Inflammatory macrophage (primary cell): ENCODE data around the gene OTOP3.
"Not testable (repeated sequence)": the region's sequence is repeated elsewhere in the genome, so short reads cannot be mapped to it uniquely, and the experiment has no call there.

ENCODE experiments used
- DNase-seq, 2 donors: peaks; one replicate each; pipeline ENCODE4 v3.0.0-alpha.2; 2020 to 2022
- total RNA-seq, 18 experiments: gene quantifications; one replicate each; lab custom pipeline; 2026; ENCODE audit warnings: mixed read lengths in 6 of 18, inconsistent platforms in 2 of 18; lab: John Stamatoyannopoulos, UW

The OTOP3 gene, protein sequence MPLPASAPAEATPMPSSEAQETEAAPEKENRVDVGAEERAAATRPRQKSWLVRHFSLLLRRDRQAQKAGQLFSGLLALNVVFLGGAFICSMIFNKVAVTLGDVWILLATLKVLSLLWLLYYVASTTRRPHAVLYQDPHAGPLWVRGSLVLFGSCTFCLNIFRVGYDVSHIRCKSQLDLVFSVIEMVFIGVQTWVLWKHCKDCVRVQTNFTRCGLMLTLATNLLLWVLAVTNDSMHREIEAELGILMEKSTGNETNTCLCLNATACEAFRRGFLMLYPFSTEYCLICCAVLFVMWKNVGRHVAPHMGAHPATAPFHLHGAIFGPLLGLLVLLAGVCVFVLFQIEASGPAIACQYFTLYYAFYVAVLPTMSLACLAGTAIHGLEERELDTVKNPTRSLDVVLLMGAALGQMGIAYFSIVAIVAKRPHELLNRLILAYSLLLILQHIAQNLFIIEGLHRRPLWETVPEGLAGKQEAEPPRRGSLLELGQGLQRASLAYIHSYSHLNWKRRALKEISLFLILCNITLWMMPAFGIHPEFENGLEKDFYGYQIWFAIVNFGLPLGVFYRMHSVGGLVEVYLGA
- total RNA-seq, result 0 to 0.11 (median 0) reads per million in 18 experiments

DNA sequence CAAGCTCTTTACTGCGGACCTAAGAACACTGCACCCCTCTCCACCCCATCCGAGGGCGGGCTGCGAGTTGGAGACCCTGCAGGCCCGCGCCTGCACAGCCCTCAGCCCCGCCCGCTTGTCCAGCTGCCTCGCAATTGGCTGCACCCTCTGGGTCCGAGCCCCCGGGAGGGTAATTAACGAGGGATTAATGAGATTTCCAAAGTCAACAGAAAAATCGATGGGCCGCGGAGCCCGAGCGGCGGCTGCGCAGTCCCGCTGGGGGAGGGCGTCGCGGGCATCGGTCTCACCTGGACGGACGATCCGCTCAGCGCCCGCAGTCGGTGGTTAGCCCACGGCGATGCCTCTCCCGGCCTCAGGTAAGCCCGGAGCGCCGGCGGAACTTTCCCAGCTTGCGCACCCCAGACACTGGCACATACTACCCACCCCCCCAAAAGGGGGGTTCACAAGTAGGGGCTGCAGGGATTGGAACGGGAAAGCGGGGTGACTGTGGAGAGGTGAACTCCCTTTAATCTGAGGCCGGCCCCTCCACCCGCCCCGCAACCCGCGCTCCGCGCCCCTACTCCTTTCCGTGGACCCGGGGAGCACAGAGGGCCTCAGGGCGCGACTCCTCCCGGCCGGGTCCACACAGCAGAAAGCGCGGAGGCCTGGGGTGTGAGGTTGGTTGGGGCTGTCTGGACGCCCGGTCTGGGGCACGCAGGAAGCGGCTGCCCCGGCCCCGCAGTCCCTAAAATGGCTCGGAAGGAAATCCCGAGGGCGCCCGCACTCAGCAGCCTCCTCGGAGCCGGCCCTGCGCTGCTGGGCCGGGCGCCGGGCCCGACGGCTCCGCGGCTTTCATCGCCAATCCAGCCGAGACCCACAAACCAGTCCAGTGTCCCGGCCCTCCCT, at the start of gene OTOP3:
TSS of gene OTOP3 (plus strand) at position 314 of the 885 bp plus-strand sequence. CDS start at position 338, 24 bp downstream.
- no peak for DNase-seq

DNA sequence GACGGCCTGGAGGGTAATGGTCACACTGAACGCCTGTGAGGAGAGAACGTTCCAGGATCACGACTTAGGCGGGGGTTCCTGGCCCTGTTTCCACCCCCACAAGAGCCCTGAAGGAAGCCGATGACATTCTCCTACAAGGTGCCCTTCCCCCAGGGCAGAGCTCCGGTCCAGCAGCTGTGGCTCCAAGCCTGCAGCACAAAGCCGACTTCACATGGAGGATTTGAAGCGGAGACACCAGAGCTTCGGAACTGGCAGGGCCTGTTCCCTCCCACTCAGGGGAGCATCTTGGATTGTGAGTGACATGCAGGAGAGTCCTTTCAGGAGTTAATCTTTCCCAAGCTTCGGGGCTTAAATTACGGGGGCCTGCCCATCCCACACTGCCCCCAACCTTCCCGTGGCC, 47.2 kb upstream of the OTOP3 start:
- no peak for DNase-seq

DNA sequence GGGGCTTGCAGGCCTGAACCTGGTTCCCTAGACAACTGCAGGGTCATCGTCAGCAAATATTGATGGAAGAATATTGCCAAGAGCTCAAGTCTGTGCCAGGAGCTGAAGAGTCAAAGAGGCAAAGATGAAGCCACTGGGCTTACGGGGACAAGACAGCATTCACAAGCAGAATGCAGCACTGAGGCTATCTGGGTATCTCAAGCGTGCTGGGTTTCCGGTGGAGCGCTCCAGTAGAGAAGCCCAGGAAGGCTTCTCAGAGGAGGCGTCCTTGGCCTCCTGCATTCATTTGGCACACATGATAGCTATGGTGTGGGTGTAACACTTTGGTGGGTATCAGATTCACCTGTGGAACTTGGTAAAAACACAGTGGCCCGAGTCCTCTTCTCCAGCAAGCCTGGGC, 45.1 kb upstream of the OTOP3 start:
- DNase-seq, result no peak

DNA sequence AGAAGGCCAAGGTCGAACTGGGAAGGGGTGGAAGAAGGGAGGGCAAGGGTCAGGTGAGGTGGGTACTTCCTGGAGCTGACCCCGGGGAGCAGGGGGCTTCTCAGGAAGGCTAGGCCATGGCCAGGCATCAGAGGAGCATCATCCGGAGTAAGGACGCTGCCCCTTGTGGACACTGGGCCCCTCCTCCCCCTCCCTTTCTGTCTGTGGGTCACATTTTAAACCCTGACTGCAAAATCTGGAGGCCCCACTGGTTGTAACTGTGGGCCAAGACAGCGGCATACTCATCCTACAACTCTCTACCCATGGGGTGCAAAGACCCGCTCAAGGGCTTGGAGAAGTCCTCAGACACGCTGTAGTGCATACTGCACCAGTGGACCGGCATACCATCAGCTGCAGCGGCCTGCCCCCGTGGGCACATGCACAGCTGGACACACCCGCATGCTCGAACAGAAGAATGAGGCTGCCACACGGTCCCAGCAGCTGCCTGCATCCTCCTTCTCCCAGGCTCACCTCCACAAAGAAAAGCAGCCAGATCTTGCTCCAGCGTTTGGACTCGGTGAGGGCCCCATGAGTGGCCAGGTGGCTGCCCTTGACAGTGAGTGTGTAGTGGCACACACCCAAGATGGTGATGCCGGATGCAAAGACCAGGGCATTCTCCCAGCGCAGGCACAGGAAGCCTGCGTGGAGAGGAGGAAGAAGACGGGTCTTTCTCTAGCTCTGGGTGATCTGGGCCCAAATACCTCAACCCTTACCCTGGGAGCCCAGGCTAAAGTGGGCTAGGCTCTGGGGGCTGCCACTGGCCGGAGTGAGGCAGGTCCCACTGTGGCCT, 43.5 kb upstream of the OTOP3 start:
- no peak for DNase-seq

DNA sequence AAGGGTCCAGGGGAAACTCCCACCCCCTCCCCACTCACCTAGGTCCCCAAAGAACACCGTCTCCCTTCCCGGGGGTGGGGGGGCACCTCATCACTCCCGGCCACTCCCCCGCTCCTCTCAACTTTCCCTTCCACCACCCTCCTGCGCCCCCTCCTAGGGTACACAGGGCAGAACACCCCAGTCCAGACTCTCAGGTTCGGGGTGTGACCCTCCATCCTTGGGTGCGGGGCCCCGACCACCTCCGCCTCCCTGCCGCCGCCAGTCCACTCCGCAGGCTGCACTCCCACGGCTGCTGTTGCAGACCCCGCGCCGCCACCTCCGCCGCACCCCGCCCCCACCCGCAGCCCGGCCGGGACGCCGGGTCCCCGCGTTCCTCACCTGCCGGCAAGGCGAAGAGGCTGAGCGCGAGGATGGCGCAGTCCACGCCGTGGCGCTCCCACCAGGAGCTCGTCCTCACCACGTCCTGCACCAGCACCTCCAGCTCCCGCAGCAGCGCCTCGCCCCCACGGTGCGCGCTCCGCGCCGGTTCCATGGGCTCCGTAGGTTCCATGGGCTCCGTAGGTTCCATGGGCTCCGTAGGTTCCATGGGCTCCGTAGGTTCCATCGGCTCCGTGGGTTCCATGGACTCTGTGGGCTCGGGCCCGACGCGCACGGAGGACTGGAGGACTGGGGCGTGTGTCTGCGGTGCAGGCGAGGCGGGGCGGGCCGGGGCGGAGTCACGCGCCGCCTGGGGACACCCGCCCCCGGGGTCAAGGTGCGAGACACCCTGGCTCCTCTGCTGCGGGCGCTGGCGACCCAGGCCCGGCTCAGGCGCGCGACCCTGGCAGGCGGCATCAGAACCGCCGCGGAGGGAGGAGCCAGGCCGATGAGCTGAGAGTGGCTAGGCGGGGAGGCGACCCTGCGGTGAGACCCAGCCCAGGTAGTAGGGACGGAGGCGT, 42.5 kb upstream of the OTOP3 start, which contains the start of gene FADS6:
TSS of gene FADS6 (minus strand) at position 660 of the 938 bp plus-strand sequence. CDS start at position 622, 38 bp downstream.
- DNase-seq, result no peak

DNA sequence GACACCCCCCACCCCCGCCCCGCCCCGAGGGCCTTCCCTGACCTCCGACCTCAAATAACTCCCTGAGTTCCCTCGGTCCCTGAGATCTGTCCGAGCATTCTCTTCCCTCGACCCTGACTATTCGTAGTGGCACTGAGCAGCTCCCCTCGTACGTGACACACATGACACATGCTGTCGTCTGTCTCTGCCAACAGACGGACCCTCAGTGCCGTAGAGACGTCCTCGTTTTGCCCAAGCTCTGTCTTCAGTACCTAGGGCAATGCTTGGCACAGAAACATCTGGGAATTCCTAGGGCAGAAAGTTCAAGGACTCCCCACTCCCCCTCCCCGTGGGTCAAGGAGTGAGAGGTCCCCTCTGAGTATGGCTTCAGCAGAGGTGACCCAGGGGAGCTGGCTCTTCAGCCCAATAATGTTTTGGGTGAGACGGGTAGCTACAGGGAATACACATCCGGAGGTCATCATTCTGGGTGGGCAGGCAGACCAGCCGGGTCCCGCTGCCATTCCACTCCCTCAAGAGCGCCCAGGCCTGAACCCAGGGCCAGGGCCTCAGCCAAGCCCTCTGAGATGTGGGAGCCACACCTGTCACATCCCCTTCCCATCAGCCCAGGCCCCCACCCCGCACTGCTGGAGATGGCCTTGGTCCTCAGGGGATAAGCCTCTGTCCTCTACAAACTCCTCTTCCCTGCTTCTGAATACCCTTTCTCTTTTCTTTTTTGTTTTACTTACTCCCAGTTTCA, 41.6 kb upstream of the OTOP3 start:
- no peak for DNase-seq

DNA sequence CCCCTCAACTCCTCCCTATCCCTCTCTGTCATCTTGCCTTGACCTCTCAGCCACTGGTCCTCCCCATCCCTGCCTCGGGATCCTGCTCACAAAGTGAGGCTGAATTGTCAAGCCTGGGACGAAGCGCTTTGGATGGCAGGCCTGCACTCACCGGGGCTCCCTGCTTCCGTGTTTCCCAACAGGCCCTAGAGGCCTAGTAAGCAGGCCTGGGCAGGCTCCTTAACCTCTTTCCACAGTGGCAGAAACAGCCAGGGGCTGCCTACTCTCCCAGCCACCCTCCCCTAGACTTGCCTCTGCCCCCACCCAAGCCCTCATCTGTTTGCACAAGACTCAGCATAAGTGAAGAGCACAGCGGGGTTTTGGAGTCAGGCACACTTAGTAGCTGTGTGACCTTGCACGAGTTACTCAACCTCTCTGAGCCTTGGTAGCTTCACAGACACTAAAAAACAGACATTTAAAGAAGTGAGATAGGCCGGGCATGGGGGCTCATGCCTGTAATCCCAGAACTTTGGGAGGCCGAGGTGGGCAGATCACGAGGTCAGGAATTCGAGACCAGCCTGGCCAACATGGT, 37.2 kb upstream of the OTOP3 start:
- DNase-seq, result no peak

DNA sequence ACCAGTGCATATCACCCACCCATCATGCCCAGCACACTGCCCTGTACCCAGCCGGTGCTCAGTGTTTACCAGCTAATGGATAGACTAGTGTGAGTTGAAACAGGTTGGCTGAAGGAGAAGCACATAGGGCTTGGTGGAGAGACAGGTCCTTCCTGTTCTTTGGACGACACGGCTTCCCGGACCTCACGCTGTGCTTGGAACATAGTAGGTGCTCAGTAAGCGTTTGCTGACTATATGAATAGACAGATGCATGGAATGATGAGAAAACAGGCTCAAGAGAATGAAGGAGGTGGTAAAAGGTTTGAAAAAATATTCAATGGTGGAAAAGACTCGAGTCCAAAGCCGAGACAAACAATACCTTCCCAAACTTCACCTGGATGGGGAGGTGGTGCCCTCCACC, 35.5 kb upstream of the OTOP3 start:
- no peak for DNase-seq

DNA sequence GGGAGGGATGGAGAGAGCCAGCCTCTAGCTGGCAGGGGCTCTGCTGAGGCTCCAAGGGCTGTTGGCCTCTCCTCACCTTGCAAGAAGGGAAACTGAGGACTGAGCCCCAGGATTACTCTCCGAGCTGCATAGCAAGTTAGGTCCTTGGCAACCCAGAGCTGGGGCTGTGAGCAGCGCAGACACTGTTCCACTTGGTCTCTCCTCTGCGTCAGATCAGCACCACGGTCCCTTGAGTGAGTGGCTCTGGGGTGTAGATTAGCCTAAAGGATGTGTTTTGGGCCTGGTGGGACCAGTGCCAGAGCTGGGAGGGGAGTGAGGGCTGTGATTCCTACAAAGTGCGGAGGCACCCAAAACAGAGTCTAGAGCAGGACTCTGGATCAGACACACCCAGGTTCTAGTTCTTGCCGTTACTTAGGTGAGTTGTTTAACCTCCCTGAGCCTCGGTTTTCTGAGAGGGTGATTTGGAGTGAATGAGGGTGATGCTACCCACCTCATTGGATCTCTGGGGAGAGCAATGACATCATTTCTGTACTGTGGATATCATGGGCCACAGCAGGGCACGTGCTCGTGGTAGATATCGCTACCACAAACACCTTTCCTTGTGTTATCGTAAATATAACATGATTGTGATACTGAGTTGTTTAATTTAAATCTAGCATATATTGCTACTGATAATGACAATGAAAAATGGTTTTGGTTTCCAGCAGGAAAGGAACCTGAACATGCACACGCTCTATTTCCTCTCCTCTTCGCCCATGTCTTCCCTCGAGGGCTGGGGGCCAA, 34.2 kb upstream of the OTOP3 start:
- DNase-seq, result no peak

DNA sequence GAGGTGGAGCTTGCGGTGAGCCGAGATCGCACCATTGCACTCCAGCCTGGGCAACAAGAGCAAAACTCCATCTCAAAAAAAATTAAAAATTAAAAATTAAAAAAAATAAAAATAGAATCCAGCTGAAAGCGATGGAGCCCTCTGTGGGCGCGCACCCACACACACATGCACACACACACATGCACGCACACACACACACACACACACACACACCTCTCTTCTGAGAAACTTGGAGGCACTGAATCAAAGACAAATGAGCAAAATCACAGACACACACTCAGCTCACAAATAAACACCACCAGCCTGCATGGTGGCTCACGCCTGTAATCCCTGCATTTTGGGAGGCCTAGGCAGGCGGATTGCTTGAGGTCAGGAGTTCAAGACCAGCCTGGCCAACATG, 32.7 kb upstream of the OTOP3 start:
- no peak for DNase-seq

DNA sequence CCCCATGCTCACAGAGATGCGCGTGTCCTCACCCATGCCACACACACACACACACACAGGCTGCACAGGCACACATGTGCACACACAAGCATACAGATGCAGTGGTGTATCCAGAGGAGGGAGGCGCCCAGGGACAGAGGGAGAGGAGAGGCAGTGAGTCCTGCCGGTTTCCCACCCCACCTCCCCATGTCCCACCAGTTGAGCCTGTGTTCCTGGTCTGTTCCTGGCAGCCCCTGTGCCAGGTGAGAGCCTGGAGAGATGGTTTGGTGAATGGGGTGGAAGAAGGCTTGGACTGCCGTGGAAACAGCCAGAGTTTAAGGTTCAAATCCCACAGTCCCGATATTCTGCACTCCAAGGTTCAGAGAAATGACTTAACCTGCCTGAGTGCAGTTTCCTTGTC, 32.0 kb upstream of the OTOP3 start:
- DNase-seq, result no peak

DNA sequence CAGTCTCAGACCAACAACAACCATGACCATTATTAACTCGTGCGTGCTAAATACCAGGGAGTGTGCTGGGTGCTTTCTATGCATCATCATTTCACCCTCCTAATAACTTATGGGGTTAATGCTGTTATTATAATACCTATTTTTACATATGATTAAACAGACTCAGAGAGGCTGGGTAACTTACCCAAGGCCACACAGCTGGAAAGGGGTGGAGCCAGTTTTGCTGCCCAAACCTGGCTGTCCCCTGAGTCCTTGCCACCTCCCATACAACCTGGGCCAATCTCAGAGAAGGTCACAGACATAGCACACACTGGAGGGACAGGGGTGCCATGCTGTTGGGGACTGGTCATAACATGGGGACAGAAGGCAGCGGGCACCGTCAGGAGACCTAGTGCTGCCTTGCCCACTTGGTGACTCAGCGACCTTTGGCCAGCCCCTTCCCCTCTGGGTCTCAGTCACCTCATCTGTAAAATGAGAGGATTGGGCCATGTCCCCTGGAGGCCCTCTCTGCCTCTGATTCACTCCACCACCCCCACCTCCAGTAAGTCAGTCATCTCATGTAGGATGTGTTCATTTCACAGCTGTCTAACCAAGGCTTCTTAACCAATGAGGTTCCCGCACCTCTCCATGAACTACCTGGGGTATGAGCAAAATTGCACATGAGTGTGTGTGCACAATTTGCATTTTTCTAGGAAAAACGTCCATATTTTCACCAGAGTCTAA, 30.9 kb upstream of the OTOP3 start:
- DNase-seq, result no peak

DNA sequence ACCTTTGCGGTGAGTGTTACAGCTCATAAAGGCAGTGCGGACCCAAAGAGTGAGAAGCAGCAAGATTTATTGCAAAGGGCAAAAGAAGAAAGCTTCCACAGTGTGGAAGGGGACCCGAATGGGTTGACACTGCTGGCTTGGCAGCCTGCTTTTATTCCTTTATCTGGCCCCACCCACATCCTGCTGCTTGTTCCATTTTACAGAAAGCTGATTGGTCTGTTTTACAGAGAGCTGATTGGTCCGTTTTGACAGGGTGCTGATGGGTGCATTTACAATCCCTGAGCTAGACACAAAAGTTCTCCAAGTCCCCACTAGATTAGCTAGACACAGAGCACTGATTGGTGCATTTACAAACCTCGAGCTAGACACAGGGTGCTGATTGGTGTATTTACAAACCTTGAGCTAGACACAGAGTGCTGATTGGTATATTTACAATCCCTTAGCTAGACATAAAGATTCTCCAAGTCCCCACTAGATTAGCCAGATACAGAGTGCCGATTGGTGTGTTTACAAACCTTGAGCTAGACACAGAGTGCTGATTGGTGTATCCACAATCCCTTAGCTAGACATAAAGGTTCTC, 29.4 kb upstream of the OTOP3 start:
- not testable (repeated sequence) for DNase-seq

DNA sequence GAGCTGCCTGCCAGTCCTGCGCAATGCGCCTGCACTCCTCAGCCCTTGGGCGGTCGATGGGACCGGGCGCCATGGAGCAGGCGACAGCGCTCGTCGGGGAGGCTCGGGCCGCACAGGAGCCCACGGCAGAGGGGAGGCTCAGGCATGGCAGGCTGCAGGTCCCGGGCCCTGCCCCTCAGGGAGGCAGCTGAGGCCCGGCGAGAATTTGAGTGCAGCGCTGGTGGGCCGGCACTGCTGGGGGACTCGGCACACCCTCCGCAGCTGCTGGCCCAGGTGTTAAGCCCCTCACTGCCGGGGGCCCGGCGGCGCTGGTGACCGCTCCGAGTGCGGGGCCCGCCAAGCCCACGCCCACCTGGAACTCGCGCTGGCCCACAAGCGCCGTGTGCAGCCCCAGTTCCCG, 28.7 kb upstream of the OTOP3 start:
- no peak for DNase-seq

DNA sequence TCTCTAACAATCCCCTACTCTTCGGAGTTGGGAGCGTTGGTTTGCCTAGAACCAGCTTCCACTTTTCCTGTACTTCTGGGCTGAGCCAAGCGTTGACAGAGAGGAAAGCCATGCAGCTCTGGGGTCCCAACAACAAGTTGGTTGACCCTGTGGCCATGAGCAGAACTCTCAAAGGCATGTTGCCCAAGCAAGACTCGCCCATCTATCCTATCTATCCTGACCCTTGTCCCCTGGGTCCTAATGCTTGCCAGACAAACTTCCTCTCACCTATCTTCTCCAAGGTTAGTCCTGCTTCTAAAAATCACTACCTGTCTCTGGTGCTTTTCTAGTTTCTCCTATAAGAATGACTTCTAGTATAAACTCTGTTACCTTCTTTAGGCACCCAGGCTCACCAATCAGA, 26.6 kb upstream of the OTOP3 start:
- not testable (repeated sequence) for DNase-seq

DNA sequence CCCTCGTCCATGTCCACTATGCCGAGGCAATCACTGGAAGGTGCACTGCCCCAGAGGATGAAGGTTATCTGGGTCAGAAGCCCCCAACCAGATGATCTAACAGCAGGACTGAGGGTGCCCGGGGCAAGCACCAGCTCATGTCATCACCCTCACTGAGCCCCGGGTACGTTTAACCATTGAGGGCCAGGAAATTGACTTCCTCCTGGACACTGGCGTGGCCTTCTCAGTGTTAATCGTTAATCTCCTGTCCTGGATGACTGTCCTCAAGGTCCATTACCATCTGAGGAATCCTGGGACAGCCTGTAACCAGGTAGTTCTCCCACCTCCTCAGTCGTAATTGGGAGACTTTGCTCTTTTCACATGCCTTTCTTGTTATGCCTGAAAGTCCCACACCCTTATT, 24.3 kb upstream of the OTOP3 start:
- not testable (repeated sequence) for DNase-seq

DNA sequence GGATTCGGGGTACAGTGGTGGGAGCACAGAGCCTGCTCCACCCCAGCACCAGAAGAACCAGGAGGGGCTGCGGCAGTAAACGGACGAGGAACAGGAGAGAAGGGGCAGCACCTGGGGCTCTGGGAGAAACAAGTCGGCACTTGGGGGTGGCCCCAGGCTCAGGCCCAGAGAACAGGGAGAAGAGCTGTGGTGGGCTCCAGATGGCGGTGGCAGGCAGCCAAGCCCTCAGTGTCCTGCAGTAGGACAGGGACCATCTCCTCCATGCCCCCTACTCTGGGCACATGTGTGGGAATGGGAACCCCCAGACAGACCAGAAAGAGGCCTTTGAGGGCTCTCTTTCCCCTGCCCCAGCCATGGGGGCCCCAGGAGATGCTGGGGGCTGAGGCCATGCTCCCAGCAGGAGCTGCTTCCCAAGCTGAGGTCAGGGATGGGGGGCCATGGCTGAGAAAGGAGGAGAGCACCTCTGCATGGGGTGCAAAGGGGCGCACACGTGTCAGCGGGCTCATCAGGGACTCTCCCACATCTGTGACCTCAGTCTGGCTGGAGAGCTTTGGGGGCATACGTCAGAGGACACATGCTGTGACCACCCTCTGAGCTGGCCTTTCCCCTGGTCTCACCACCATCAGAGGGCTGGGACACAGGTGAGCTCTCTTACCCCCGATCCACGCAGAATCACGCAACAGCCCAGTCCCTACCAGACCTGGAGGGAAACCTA, 19.4 kb upstream of the OTOP3 start:
- DNase-seq, result no peak
